GM19467 (cell line): ENCODE results near the gene SIGLEC9.

Experiments
- ATAC-seq: cut with Tn5 transposase; IDR thresholded peaks from one replicate; pipeline ENCODE4 v1.9.1; 2021; ENCODE audit warnings: mild to moderate bottlenecking, moderate library complexity; ENCODE audit not compliant: unreplicated experiment

The SIGLEC9 gene

GRCh38 chr19:51122112-51122981 lies 2.4 kb upstream of the SIGLEC9 start:
- no peak for ATAC-seq

GRCh38 chr19:51123381-51123800 lies 1.3 kb upstream of the SIGLEC9 start:
- no peak for ATAC-seq

- ATAC-seq: no peak
Observed at GRCh38 chr19:51123802-51124201, 904 bp upstream of the SIGLEC9 start.

- ATAC-seq: no peak
Observed at GRCh38 chr19:51124216-51124615, 490 bp upstream of the SIGLEC9 start.

- ATAC-seq: no peak
Observed at GRCh38 chr19:51125421-51126075, 842 bp downstream of the SIGLEC9 start.

GRCh38 chr19:51127032-51127431 lies 2.3 kb downstream of the SIGLEC9 start:
- no peak for ATAC-seq

GRCh38 chr19:51127755-51128154 lies 3.0 kb downstream of the SIGLEC9 start:
- ATAC-seq: no peak

- ATAC-seq: no peak
Observed at GRCh38 chr19:51128227-51128626, 3.5 kb downstream of the SIGLEC9 start.

GRCh38 chr19:51129716-51130115 lies 5.0 kb downstream of the SIGLEC9 start:
- no peak for ATAC-seq

GRCh38 chr19:51131780-51132680 lies 7.3 kb downstream of the SIGLEC9 start:
- ATAC-seq: no peak

- ATAC-seq: no peak
Observed at GRCh38 chr19:51135004-51135403, 10.3 kb downstream of the SIGLEC9 start.

- no peak for ATAC-seq
Observed at GRCh38 chr19:51135986-51136762, 11.5 kb downstream of the SIGLEC9 start.

- ATAC-seq: no peak
Observed at GRCh38 chr19:51136851-51137551, 12.3 kb downstream of the SIGLEC9 start.

- ATAC-seq: no peak
Observed at GRCh38 chr19:51137792-51138425, 13.2 kb downstream of the SIGLEC9 start.

GRCh38 chr19:51138549-51138979 lies 13.9 kb downstream of the SIGLEC9 start:
- no peak for ATAC-seq

GRCh38 chr19:51139299-51140014 lies 14.8 kb downstream of the SIGLEC9 start:
- no peak for ATAC-seq

- no peak for ATAC-seq
Observed at GRCh38 chr19:51140441-51140840, 15.7 kb downstream of the SIGLEC9 start.

- ATAC-seq: no peak
Observed at GRCh38 chr19:51141181-51141580, 16.5 kb downstream of the SIGLEC9 start.

GRCh38 chr19:51142119-51142518 lies 17.4 kb downstream of the SIGLEC9 start, which contains the start of gene SIGLEC7:
TSS of gene SIGLEC7 (plus strand) at chr19:51142301. CDS start at chr19:51142370, 69 bp downstream.
- ATAC-seq: no peak
